HG02884 (cell line): Measurements from ENCODE around the gene ZER1.
A peak's percentile ranks its signal among the peaks of the same experiment; 100 is the strongest.

Experiments used
- ATAC-seq: cut with Tn5 transposase; IDR thresholded peaks from one replicate; pipeline ENCODE4 v1.9.1; 2021; ENCODE audit warnings: mild to moderate bottlenecking, moderate library complexity; ENCODE audit not compliant: unreplicated experiment

The ZER1 gene

GRCh38 chr9:128743421-128743820 lies 28.3 kb downstream of the ZER1 start:
- no peak for ATAC-seq

- no peak for ATAC-seq
Measured at GRCh38 chr9:128742401-128742800, 29.3 kb downstream of the ZER1 start.

GRCh38 chr9:128735373-128735772 lies 36.4 kb downstream of the ZER1 start:
- ATAC-seq = no peak

- ATAC-seq = no peak
Measured at GRCh38 chr9:128733256-128733655, 38.5 kb downstream of the ZER1 start.

GRCh38 chr9:128732576-128732975 lies 39.2 kb downstream of the ZER1 start:
- no peak for ATAC-seq

GRCh38 chr9:128731691-128732090 lies 40.0 kb downstream of the ZER1 start:
- no peak for ATAC-seq

GRCh38 chr9:128731093-128731492 lies 40.6 kb downstream of the ZER1 start:
- ATAC-seq = no peak

- ATAC-seq = no peak
Measured at GRCh38 chr9:128729766-128730517, 41.8 kb downstream of the ZER1 start.

GRCh38 chr9:128729302-128729701 lies 42.4 kb downstream of the ZER1 start:
- no peak for ATAC-seq

GRCh38 chr9:128728298-128728697 lies 43.4 kb downstream of the ZER1 start:
- ATAC-seq = no peak

GRCh38 chr9:128727640-128728248 lies 44.0 kb downstream of the ZER1 start:
- ATAC-seq = no peak

GRCh38 chr9:128724744-128725211 lies 46.9 kb downstream of the ZER1 start:
- peak; percentile 3 for ATAC-seq

- ATAC-seq = peak; percentile 90
Measured at GRCh38 chr9:128723866-128724743, 47.6 kb downstream of the ZER1 start, which contains the start of gene ZDHHC12. Gene ZDHHC12, minus strand, starts transcription at chr9:128724127. Its CDS starts 34 bp downstream, at chr9:128724093.

GRCh38 chr9:128723352-128723865 lies 48.3 kb downstream of the ZER1 start:
- no peak for ATAC-seq

- ATAC-seq = no peak
Measured at GRCh38 chr9:128722380-128723351, 49.1 kb downstream of the ZER1 start.

- ATAC-seq = no peak
Measured at GRCh38 chr9:128721487-128722010, 50.2 kb downstream of the ZER1 start.

- no peak for ATAC-seq
Measured at GRCh38 chr9:128720841-128721486, 50.8 kb downstream of the ZER1 start.

GRCh38 chr9:128719919-128720605 lies 51.7 kb downstream of the ZER1 start:
- no peak for ATAC-seq

- no peak for ATAC-seq
Measured at GRCh38 chr9:128718475-128718874, 53.3 kb downstream of the ZER1 start.
